ENCODE measurements around the gene PNPLA3. TPM values are rescaled to one million over a fixed set of nuclear protein-coding genes. Genes with fewer than 3 reads are reported as not detected.

PNPLA3 gene
- total RNA-seq, 2 experiments from 2014 or later: 0.31 to 0.50 TPM

DNA sequence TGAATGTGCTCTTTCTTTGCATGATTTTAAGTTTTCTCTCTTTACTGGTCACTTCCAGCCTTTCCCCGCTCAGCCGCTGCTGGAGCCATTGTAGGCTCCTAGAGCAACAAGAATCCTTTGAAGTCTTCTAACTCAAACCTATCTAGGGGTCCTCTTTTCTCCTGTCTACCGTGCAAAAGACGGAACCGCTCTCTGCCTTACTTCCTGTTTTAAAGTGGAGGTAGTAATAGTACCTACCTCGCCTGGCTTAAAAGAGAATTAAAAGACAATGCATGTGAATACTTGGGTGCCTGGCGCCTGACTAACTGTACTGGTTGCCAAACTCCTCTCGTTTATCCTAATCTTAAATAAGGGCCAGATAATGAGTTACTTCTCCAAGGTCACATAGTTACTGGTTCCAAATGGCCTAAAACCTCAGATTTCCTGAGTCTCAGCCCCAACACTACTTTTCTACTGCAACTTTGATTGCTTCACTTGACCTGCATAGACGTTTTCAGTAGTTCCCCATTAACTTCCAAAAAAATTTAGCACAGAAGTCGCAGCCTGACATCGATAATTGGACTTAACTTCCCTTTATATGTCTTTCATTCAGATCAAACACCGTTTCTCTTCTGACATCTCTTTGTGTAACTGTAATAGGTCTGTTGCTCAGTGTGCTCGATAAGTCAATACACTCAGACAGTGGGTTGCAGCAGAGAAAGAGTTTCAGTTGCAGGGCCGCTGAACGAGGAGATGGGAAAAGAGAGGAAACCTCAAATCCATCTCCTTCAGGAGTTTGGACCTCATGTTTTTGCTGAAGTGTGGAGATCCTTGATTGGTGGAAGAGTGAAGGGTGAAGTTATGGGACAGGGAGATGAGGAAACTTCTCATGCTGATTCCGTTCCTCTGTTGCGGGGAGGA, 32.5 kb downstream of the PNPLA3 start:
- Mint-ChIP-seq H3K9me3 (no peaks in the 10 kb centered on the region), H3K36me3 (peaks cover 7% of the 10 kb centered on the region), H3K4me1 (ENCODE audit: low read depth) (peaks cover 35% of the 10 kb centered on the region), H3K4me3 (peak overlapping the region; percentile 96), H3K27ac (peak overlapping the region; percentile 82), H3K27me3 (no peaks in the 10 kb centered on the region)
- ChIA-PET POLR2A (interaction anchor here (0.8 to 1.3 kb wide), 3 partner anchors 11 to 71 kb away, joined by 3 to 4 read pairs (median 3); no protein-coding TSS in a partner anchor), CTCF (interaction anchor here (1.3 to 2.0 kb wide), 2 partner anchors 10 kb away, joined by 4 to 31 read pairs; no protein-coding TSS in a partner anchor)
- DNase-seq: no peak
- intact Hi-C loops (cut with micrococcal nuclease): loop anchor here (5.0 kb wide), 1 partner anchor 764 kb away; no protein-coding TSS in a partner anchor

DNA sequence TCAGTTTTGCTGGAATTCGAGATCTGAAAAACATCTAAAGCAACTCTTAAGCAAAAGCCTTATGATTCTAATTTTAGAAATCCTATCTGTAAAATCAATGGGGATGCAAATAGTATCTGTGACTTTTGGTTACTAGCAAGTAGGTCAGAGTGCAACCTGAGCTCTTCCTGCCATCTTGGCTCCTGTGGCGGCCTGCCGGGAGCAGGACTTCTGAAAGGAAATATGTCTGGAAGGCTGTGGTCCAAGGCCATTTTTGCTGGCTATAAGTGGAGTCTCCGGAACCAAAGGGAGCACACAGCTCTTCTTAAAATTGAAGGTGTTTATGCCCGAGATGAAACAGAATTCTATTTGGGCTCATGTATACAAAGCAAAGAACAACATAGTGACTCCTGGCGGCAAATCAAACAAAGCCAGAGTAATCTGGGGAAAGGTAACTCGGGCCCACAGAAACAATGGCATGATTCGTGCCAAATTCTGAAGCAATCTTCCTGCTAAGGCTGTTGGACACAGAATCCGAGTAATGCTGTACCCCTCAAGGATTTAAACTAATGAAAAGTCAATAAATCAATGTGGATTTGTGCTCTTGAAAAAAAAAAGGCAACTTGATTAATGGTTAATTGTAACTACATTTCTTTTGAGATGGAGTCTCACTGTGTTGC, 33.3 kb downstream of the PNPLA3 start:
- Mint-ChIP-seq H3K4me1 (ENCODE audit: low read depth) (peaks cover 35% of the 10 kb centered on the region), H3K27me3 (no peaks in the 10 kb centered on the region), H3K27ac (no peak overlapping the region), H3K9me3 (no peaks in the 10 kb centered on the region), H3K4me3 (peak overlapping the region; percentile 96), H3K36me3 (peaks cover 7% of the 10 kb centered on the region)
- DNase-seq: no peak
- ChIA-PET CTCF (interaction anchor here (1.3 kb wide), 1 partner anchor 11 kb away, joined by 4 read pairs; no protein-coding TSS in a partner anchor), POLR2A (no interaction called here)
- intact Hi-C loops (cut with micrococcal nuclease): loop anchor here (5.0 kb wide), 1 partner anchor 765 kb away; no protein-coding TSS in a partner anchor

DNA sequence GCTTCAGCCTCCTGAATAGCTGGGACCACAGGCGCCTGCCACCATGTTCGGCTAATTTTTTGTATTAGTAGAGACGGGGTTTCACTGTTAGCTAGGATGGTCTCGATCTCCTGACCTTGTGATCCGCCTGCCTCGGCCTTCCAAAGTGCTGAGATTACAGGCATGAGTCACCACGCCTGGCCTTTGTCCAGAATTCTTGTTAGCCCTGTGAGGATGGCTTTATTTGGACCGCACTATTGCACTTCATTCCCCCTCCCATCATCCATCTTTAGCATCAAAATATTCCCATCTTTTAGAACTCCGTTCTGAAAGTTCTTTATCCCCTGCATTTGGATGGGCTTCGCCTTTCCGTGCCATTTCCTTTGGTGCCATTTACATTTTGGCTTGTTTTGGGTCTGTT, 34.3 kb downstream of the PNPLA3 start:
- CTCF ChIA-PET: interaction anchor here (1.4 kb wide), 1 partner anchor 12 kb away, joined by 11 read pairs; no protein-coding TSS in a partner anchor
- no peaks in the 10 kb centered on the region for H3K27me3 Mint-ChIP-seq
- POLR2A ChIA-PET: no interaction called here
- H3K36me3 Mint-ChIP-seq: peaks cover 7% of the 10 kb centered on the region
- peaks cover 35% of the 10 kb centered on the region for H3K4me1 Mint-ChIP-seq (ENCODE audit: low read depth)
- intact Hi-C loops (cut with micrococcal nuclease): loop anchor here (5.0 kb wide), 1 partner anchor 766 kb away; no protein-coding TSS in a partner anchor
- DNase-seq: no peak
- H3K9me3 Mint-ChIP-seq: no peaks in the 10 kb centered on the region
- H3K27ac Mint-ChIP-seq: no peak overlapping the region
- no peak overlapping the region for H3K4me3 Mint-ChIP-seq

DNA sequence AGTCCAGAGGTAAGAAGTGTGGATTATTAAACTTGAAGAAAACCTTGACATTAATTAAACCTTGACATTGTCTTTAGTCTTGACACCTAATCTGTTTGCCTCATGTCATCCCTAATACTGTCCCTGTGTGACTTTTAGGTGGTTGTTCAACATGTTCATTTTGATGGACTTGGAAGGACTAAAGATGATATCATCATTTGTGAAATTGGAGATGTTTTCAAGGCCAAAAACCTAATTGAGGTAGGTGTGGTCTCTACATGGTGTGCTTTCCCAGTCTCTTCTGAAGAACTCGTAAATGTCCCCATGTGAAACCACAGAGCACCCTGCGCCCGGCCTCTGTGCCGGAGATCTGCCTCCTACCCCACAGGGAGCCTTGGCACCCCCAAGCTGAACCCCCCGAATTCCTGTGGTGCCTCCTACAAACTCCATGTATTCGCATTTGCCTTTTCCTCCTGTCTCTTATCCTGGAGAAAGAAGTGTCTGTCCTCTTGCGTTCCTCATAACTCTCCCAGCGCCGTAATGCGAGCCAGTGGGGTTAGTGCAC, 40.8 kb downstream of the PNPLA3 start:
- POLR2A ChIA-PET: no interaction called here
- Mint-ChIP-seq H3K4me3 (no peak overlapping the region), H3K36me3 (peaks cover 33% of the 10 kb centered on the region), H3K27ac (no peak overlapping the region), H3K27me3 (no peaks in the 10 kb centered on the region), H3K9me3 (no peaks in the 10 kb centered on the region), H3K4me1 (ENCODE audit: low read depth) (peaks cover 5% of the 10 kb centered on the region)
- intact Hi-C loops (cut with micrococcal nuclease): no loop called here
- DNase-seq: no peak
- CTCF ChIA-PET: no interaction called here

DNA sequence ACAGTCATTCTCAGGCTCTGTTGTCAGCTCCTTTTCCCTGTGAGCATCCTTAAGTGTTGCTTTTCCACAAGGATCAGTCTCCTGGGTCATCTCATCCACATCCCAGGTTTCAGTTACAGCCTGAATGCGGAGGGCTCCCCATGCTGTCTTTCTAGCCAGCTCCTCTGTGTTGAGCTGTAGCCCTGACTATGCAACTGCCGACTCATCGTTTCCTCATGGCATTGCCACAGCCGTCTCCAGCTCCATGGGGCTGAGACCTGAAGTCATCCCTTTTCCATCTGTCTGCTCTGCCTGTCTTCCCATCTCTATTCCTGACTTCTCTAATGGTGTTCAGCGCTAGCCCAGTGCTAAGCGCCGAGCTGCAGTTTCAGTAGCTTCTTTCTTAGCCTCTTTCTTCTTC, 43.5 kb downstream of the PNPLA3 start:
- intact Hi-C loops (cut with micrococcal nuclease): no loop called here
- no peak for DNase-seq
- Mint-ChIP-seq H3K4me3 (no peak overlapping the region), H3K4me1 (ENCODE audit: low read depth) (no peaks in the 10 kb centered on the region), H3K36me3 (peaks cover 39% of the 10 kb centered on the region), H3K27me3 (no peaks in the 10 kb centered on the region), H3K9me3 (no peaks in the 10 kb centered on the region), H3K27ac (no peak overlapping the region)
- CTCF ChIA-PET: interaction anchor here (0.7 to 1.2 kb wide), 4 partner anchors 12 to 26 kb away, joined by 3 read pairs; partner anchors contain the start of gene SAMM50
- POLR2A ChIA-PET: no interaction called here

DNA sequence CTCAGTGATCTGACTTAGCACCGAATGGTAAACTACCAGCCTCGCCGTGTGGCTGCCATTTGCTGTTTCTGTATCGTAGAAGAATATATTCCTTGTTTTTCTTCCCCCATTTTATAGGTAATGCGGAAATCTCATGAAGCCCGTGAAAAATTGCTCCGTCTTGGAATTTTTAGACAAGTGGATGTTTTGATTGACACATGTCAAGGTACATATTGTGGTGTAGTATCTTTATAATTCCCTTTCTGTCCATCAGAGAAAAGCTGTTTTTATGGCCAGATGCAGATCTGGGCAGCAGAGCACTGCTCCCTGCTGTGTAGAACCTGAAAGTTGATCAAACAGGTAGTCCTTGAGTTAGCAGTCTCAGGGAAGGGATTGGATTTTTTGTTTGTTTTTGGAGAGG, 45.0 kb downstream of the PNPLA3 start:
- Mint-ChIP-seq H3K4me3 (no peak overlapping the region), H3K4me1 (ENCODE audit: low read depth) (no peaks in the 10 kb centered on the region), H3K36me3 (peaks cover 43% of the 10 kb centered on the region), H3K9me3 (no peaks in the 10 kb centered on the region), H3K27ac (no peak overlapping the region), H3K27me3 (no peaks in the 10 kb centered on the region)
- no peak for DNase-seq
- ChIA-PET POLR2A (no interaction called here), CTCF (no interaction called here)
- intact Hi-C loops (cut with micrococcal nuclease): no loop called here

DNA sequence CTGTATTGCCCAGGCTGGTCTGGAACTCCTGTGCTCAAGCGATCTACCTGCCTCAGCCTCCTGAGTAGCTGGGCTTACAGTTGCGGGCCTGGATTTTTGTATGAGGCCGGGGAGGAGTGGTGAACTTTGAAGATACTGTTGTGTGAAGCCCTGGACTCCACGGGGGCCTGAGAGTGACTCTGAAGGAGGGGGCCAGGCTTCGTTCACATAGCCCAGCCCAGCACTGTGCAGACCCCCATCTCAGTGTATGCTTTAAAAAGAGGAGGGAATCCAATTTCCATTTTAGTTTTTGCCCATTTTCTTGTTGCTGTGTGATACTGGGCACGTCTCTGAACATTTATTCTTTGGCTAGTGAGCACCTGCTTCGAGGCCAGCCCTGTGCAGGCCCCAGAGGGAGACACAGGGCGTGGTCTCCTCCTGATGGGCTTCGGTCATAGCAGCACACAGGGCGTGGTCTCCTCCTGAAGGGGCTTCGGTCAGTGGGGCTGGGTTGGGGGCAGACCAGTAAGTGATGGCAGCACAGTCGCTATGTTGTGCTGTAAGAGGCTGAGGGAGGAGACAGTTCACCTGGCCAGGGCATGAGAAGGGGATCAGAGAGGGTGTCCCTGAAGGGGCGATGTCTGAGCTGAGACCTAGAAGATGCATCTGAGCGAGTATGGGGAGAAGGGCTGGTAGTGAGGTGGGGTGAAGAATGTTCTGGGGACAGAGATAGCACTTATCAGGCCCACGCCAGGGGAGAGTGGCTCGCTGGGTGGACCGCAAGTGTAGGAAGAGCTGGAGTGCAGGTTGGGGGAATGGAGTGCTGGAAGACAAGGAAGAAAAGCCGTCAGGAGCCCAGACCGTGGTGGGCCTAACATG, 45.6 kb downstream of the PNPLA3 start:
- POLR2A ChIA-PET: no interaction called here
- CTCF ChIA-PET: no interaction called here
- Mint-ChIP-seq H3K27ac (no peak overlapping the region), H3K9me3 (no peaks in the 10 kb centered on the region), H3K36me3 (peaks cover 44% of the 10 kb centered on the region), H3K4me3 (no peak overlapping the region), H3K27me3 (no peaks in the 10 kb centered on the region), H3K4me1 (ENCODE audit: low read depth) (no peaks in the 10 kb centered on the region)
- DNase-seq: no peak
- intact Hi-C loops (cut with micrococcal nuclease): no loop called here

DNA sequence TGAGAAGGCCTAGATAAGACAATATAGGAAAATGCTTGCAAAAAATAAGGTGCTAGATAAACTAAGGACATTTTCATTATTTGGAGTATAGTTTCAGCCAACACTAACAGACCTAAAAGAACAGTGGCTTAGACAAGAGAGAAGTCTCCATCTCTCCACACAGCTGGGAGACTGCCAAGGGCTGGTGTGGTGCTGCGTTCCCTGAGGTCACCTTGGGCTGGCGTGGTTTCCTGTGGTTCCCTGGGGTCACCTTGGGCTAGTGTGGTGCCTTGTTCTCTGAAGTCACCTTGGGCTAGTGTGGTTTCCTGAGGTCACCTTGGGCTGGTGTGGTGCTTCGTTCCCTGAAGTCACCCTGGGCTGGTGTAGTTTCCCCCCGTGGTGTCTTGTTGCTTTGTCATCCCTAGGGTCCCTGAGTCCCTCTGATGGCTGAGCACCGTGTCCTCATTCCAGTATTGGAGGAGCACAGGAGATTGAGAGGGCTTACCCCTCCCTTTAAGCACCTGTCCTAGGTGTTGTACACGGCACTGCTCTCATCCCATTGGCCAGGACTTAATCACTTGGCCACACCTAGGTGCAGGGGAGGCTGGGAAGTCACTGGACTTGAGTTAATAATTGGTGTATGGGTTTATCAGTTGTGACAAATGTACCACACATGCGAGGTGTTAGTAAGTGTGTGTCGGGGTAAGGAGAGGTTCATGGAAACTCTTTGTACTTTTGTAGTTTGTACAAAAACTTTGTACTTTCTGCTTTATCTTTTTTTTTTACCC, 46.6 kb downstream of the PNPLA3 start:
- no peaks in the 10 kb centered on the region for H3K4me1 Mint-ChIP-seq (ENCODE audit: low read depth)
- no peaks in the 10 kb centered on the region for H3K27me3 Mint-ChIP-seq
- H3K27ac Mint-ChIP-seq: no peak overlapping the region
- CTCF ChIA-PET: no interaction called here
- H3K36me3 Mint-ChIP-seq: peaks cover 41% of the 10 kb centered on the region
- POLR2A ChIA-PET: no interaction called here
- no peak overlapping the region for H3K4me3 Mint-ChIP-seq
- no peak for DNase-seq
- no peaks in the 10 kb centered on the region for H3K9me3 Mint-ChIP-seq
- intact Hi-C loops (cut with micrococcal nuclease): no loop called here

DNA sequence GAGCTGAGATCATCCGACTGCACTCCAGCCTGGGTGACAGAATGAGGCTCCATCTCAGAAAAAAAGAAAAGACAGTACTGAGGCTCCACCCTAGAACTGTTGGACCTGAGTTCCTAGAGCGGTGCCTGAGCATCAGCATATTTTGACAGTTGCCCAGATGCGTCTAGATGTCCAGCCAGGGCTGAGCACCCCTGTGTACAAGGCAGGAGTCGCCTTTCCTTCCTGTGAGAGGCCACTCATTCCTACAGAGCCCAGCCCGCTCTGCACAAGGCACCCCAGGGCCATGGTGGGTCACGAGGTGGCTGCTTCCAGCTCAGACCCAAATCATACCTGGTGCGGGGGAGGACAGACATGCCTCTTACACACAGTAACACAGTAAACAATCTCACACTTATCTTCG, 47.5 kb downstream of the PNPLA3 start:
- Mint-ChIP-seq H3K9me3 (no peaks in the 10 kb centered on the region), H3K27ac (no peak overlapping the region), H3K27me3 (no peaks in the 10 kb centered on the region), H3K4me3 (no peak overlapping the region), H3K36me3 (peaks cover 42% of the 10 kb centered on the region), H3K4me1 (ENCODE audit: low read depth) (no peaks in the 10 kb centered on the region)
- POLR2A ChIA-PET: no interaction called here
- DNase-seq: no peak
- intact Hi-C loops (cut with micrococcal nuclease): no loop called here
- CTCF ChIA-PET: interaction anchor here (1.5 kb wide), 1 partner anchor 89 kb away, joined by 3 read pairs; no protein-coding TSS in a partner anchor

DNA sequence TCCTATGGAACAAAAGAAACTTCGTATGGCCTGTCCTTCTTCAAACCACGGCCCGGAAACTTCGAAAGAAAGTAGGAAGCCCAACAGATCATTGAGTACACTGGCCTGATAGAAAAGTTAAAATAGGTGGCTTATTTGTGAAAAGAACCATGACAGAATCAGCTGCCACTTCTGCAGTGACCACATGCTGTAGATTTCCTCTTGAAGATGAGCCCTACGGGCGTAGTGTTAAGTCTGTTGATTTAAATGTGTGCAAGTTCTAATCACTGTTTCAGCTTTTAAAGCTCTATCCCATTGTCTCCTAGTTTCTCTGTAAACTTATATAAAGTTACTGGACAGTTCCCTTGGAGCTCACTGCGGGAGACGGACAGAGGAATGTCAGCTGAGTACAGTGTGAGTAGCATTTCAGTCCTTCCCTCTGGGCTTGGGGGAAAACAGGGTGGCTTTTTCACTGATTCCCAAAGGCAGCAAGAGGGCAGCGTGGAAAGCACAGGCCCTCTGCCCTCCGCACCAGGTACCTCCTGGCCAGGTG, 49.4 kb downstream of the PNPLA3 start:
- H3K27me3 Mint-ChIP-seq: no peaks in the 10 kb centered on the region
- H3K4me3 Mint-ChIP-seq: no peak overlapping the region
- no peaks in the 10 kb centered on the region for H3K4me1 Mint-ChIP-seq (ENCODE audit: low read depth)
- intact Hi-C loops (cut with micrococcal nuclease): no loop called here
- ChIA-PET POLR2A (interaction anchor here (0.8 kb wide), 1 partner anchor 704 kb away, joined by 3 read pairs; no protein-coding TSS in a partner anchor), CTCF (interaction anchor here (1.5 kb wide), 1 partner anchor 20 kb away, joined by 7 read pairs; no protein-coding TSS in a partner anchor)
- H3K36me3 Mint-ChIP-seq: peaks cover 42% of the 10 kb centered on the region
- no peak for DNase-seq
- H3K27ac Mint-ChIP-seq: no peak overlapping the region
- no peaks in the 10 kb centered on the region for H3K9me3 Mint-ChIP-seq
